MM.1S (cell line): Measurements from ENCODE around the gene LDLRAD4.

ENCODE experiments used
- DNase-seq: peaks from one replicate; pipeline ENCODE4 v3.0.0-alpha.2; 2015
- H2AFZ ChIP-seq: fragments of 300-600 bp; sonication (generic); 2 replicates; pipeline ENCODE4 v1.6.0; 2016; ENCODE audit warnings: antibody characterized with exemption, low read length
- H3F3A ChIP-seq: fragments of 300-600 bp; sonication (generic); 2 replicates; pipeline ENCODE4 v1.6.1; 2016; ENCODE audit warnings: mild to moderate bottlenecking, antibody characterized with exemption, low read length, moderate library complexity, mixed read lengths; ENCODE audit not compliant: insufficient read depth
- H3K27ac ChIP-seq: fragments of 300-600 bp; sonication (generic); 2 replicates; pipeline ENCODE4 v1.5.1; 2016; ENCODE audit warnings: mild to moderate bottlenecking, low read length
- H3K27me3 ChIP-seq: fragments of 300-600 bp; sonication (generic); replicated peaks from 2 replicates; pipeline ENCODE4 v1.6.0; 2016; ENCODE audit warnings: low read length; ENCODE audit not compliant: insufficient read depth
- H3K36me3 ChIP-seq: fragments of 300-600 bp; sonication (generic); replicated peaks from 2 replicates; pipeline ENCODE4 v1.6.1; 2016; ENCODE audit warnings: mild to moderate bottlenecking, low read length, mixed read lengths; ENCODE audit not compliant: insufficient read depth
- H3K4me1 ChIP-seq: fragments of 300-600 bp; sonication (generic); 2 replicates; pipeline ENCODE4 v1.6.1; 2016; ENCODE audit warnings: low read length, mixed read lengths
- H3K4me2 ChIP-seq: fragments of 300-600 bp; sonication (generic); 2 replicates; pipeline ENCODE4 v1.6.0; 2016; ENCODE audit warnings: low read depth, low read length
- H3K4me3 ChIP-seq: fragments of 300-600 bp; sonication (generic); 2 replicates; pipeline ENCODE4 v1.5.1; 2016; ENCODE audit warnings: low read length, mixed read lengths
- H3K79me2 ChIP-seq: fragments of 300-600 bp; sonication (generic); 2 replicates; pipeline ENCODE4 v1.6.1; 2016; ENCODE audit warnings: mixed run types, low read length, mixed read lengths
- H3K9ac ChIP-seq: fragments of 300-600 bp; sonication (generic); 2 replicates; pipeline ENCODE4 v1.6.1; 2016; ENCODE audit warnings: low read length, mixed read lengths
- H3K9me2 ChIP-seq: fragments of 300-600 bp; sonication (generic); replicated peaks from 2 replicates; pipeline ENCODE4 v1.6.1; 2016; ENCODE audit warnings: mild to moderate bottlenecking, low read length, mixed read lengths; ENCODE audit not compliant: insufficient read depth
- H3K9me3 ChIP-seq: fragments of 300-600 bp; sonication (generic); replicated peaks from 2 replicates; pipeline ENCODE4 v1.6.1; 2016; ENCODE audit warnings: mild to moderate bottlenecking, low read length, mixed read lengths; ENCODE audit not compliant: insufficient read depth
- H4K20me1 ChIP-seq: fragments of 300-600 bp; sonication (generic); 2 replicates; pipeline ENCODE4 v1.6.1; 2016; ENCODE audit warnings: mild to moderate bottlenecking, low read length, moderate library complexity, mixed read lengths; ENCODE audit not compliant: insufficient read depth
- EZH2 ChIP-seq: fragments of 300-600 bp; sonication (generic); optimal IDR thresholded peaks from 2 replicates; pipeline ENCODE3; 2017; ENCODE audit warnings: low read depth, mild to moderate bottlenecking, antibody characterized with exemption, low read length, mixed read lengths
- EZH2phosphoT487 ChIP-seq: fragments of 300-600 bp; sonication (generic); IDR thresholded peaks from 2 replicates; pipeline ENCODE4 v1.6.1; 2018; ENCODE audit warnings: antibody characterized with exemption, low read length
- TF ChIP-seq, protein P1 (sequence below): fragments of 300-600 bp; sonication (generic); IDR thresholded peaks from 2 replicates; pipeline ENCODE4 v1.5.1; 2016; ENCODE audit warnings: antibody characterized with exemption, low read length, mixed read lengths

The LDLRAD4 gene

GRCh38 chr18:13223311-13224143 is 5.0 kb downstream of the LDLRAD4 start:
- H2AFZ ChIP-seq, result no peak overlapping the region
- no peak overlapping the region for H3K27ac ChIP-seq
- no peak for DNase-seq
- H4K20me1 ChIP-seq, result no peaks in the 10 kb centered on the region
- no peak overlapping the region for H3K4me3 ChIP-seq
- H3K9me2 ChIP-seq, result no peaks in the 10 kb centered on the region
- no peaks in the 10 kb centered on the region for H3K79me2 ChIP-seq
- no peaks in the 10 kb centered on the region for H3K4me1 ChIP-seq
- H3K4me2 ChIP-seq, result no peak overlapping the region
- TF ChIP-seq, protein P1, sequence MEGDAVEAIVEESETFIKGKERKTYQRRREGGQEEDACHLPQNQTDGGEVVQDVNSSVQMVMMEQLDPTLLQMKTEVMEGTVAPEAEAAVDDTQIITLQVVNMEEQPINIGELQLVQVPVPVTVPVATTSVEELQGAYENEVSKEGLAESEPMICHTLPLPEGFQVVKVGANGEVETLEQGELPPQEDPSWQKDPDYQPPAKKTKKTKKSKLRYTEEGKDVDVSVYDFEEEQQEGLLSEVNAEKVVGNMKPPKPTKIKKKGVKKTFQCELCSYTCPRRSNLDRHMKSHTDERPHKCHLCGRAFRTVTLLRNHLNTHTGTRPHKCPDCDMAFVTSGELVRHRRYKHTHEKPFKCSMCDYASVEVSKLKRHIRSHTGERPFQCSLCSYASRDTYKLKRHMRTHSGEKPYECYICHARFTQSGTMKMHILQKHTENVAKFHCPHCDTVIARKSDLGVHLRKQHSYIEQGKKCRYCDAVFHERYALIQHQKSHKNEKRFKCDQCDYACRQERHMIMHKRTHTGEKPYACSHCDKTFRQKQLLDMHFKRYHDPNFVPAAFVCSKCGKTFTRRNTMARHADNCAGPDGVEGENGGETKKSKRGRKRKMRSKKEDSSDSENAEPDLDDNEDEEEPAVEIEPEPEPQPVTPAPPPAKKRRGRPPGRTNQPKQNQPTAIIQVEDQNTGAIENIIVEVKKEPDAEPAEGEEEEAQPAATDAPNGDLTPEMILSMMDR, result no peak
- TF ChIP-seq EZH2phosphoT487 (no peak), EZH2 (no peak)
- H3K36me3 ChIP-seq, result no peaks in the 10 kb centered on the region
- H3K9ac ChIP-seq, result no peak overlapping the region
- H3K27me3 ChIP-seq, result peaks cover 12% of the 10 kb centered on the region
- H3K9me3 ChIP-seq, result no peaks in the 10 kb centered on the region
- no peaks in the 10 kb centered on the region for H3F3A ChIP-seq

DNA sequence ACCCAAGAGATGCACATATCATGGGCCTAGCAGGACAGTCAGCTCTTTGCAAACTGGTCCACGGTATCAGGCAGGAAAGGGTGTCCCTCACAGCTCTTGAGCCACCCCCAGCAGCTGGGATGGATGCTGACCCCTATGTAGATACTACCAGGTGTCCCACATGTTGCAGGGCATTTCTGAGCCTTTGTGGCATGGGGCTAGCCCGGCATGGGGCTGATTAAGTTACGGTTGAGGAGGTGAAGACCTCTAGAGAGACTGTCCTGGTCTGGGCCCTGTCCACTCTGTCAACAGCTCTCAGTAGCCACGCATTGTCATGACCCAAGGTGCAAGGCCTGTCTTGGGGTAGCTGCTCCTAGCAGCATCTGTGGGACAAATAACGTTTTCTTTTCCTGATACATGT is 6.7 kb downstream of the LDLRAD4 start:
- no peaks in the 10 kb centered on the region for H3K9me3 ChIP-seq
- H3K36me3 ChIP-seq, result no peaks in the 10 kb centered on the region
- H2AFZ ChIP-seq, result no peak overlapping the region
- H3K9me2 ChIP-seq, result no peaks in the 10 kb centered on the region
- H3K27me3 ChIP-seq, result no peaks in the 10 kb centered on the region
- H3F3A ChIP-seq, result no peaks in the 10 kb centered on the region
- no peaks in the 10 kb centered on the region for H3K4me1 ChIP-seq
- no peaks in the 10 kb centered on the region for H4K20me1 ChIP-seq
- H3K9ac ChIP-seq, result no peak overlapping the region
- H3K4me3 ChIP-seq, result no peak overlapping the region
- DNase-seq, result no peak
- H3K79me2 ChIP-seq, result no peaks in the 10 kb centered on the region
- no peak overlapping the region for H3K27ac ChIP-seq
- H3K4me2 ChIP-seq, result no peak overlapping the region
- TF ChIP-seq, protein P1, result no peak
- TF ChIP-seq EZH2 (no peak), EZH2phosphoT487 (no peak)

GRCh38 chr18:13226533-13227144 is 8.1 kb downstream of the LDLRAD4 start:
- TF ChIP-seq, protein P1, result no peak
- TF ChIP-seq EZH2phosphoT487 (no peak), EZH2 (no peak)
- no peaks in the 10 kb centered on the region for H3K9me2 ChIP-seq
- H3K27ac ChIP-seq, result no peak overlapping the region
- no peaks in the 10 kb centered on the region for H3K9me3 ChIP-seq
- no peaks in the 10 kb centered on the region for H3K4me1 ChIP-seq
- no peaks in the 10 kb centered on the region for H3K27me3 ChIP-seq
- H3K4me3 ChIP-seq, result no peak overlapping the region
- H3F3A ChIP-seq, result no peaks in the 10 kb centered on the region
- no peak for DNase-seq
- H4K20me1 ChIP-seq, result no peaks in the 10 kb centered on the region
- H2AFZ ChIP-seq, result no peak overlapping the region
- no peak overlapping the region for H3K9ac ChIP-seq
- H3K36me3 ChIP-seq, result no peaks in the 10 kb centered on the region
- H3K79me2 ChIP-seq, result no peaks in the 10 kb centered on the region
- no peak overlapping the region for H3K4me2 ChIP-seq
